ENCODE measurements around the gene DOK5.

DNA sequence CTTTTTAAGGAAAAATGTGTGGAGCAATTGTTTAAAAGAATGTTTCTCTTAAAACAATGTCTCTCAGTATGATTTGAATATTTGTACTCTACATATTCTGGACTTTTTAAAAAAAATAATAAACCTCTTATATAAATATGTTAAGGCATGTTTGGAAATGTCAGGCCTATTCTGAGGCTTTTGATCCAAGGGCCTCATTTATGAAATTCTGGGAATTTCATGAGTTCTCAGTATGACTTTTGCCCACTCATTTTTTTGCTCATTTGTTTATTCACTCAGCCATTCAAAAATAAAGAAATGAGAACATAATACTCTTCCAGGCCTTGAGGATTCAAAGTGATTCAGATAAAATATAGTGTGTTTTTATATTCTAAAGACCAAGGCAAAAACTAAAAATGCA, 60.4 kb downstream of the DOK5 start:
- TF ChIP-seq CTCF (conservative IDR thresholded peaks at IDR 0.05) (no peak), ZFX (IDR thresholded peaks at IDR 0.05) (no peak)
